K562 (cell line): ENCODE results near the gene NTRK2. TPM values are rescaled to one million over a fixed set of nuclear protein-coding genes. Genes with fewer than 3 reads are reported as not detected.

Source experiments
- ATAC-seq: fragments of 200-7000 bp; cut with Tn5 transposase; 3 replicates; pipeline ENCODE4 v1.9.1; 2020; ENCODE audit warnings: moderate library complexity
- BruUV-seq: library from RNA; stranded (reverse); fragments of 400-500 nt; replicated peaks from 2 replicates; lab custom pipeline; 2021; lab: Mats Ljungman, UMichigan
- CTCF ChIA-PET: fragments of 300-600 bp; formaldehyde crosslinking; extraction: SDS; loops from one replicate; lab custom pipeline; 2021; ENCODE audit warnings: low intra/inter-chr PET ratio; lab: Yijun Ruan, JAX
- POLR2A ChIA-PET: fragments of 300-600, 350-650 bp; sonication (Branson Sonifier 250); formaldehyde crosslinking; extraction: SDS; loops from one replicate; lab custom pipeline; 2021; ENCODE audit warnings: antibody characterized with exemption, inconsistent platforms; lab: Yijun Ruan, JAX
- DNase-seq, 4 experiments: peaks; one replicate each; pipeline versions ENCODE4 v3.0.0 to v3.0.0-alpha.2; 2011 to 2018; ENCODE audit warnings: low spot score in 3 of 4, mixed read lengths in 3 of 4; ENCODE audit errors: extremely low read depth in 1 of 4
- FAIRE-seq: peaks from 2 replicates; lab custom pipeline; 2011; peaks lifted over from hg19 to GRCh38; lab: Jason Lieb, UNC
- H2AFZ ChIP-seq: 2 replicates; pipeline ENCODE4 v1.6.0; 2011; ENCODE audit warnings: low read depth, low read length, control low read depth, inconsistent platforms
- H3K27ac ChIP-seq: fragments of 200-600 bp; 3 replicates; pipeline ENCODE4 v1.8.0; 2011; ENCODE audit warnings: low read depth, mild to moderate bottlenecking, control low read depth, inconsistent platforms, low read length, moderate library complexity, mixed read lengths; ENCODE audit errors: extremely low read depth
- H3K27me3 ChIP-seq, 2 experiments: fragments of 300-600 bp in 1 of 2; 2 replicates in 1 of 2; 3 replicates in 1 of 2; pipeline versions ENCODE4 v1.6.0 to v1.8.0; 2011; ENCODE audit warnings: inconsistent platforms in 2 of 2, low read length in 2 of 2, mild to moderate bottlenecking in 1 of 2, mixed read lengths in 1 of 2, moderate library complexity in 1 of 2; ENCODE audit not compliant: control insufficient read depth in 2 of 2, insufficient read depth in 2 of 2
- H3K36me3 ChIP-seq: fragments of 300-600 bp; 3 replicates; pipeline ENCODE4 v1.8.0; 2011; ENCODE audit warnings: mild to moderate bottlenecking, low read length, inconsistent platforms; ENCODE audit not compliant: control insufficient read depth, insufficient read depth
- H3K4me1 ChIP-seq, 2 experiments: fragments of 200-600 bp in 1 of 2; replicated peaks in 1 of 2; 2 replicates in 1 of 2; 3 replicates in 1 of 2; pipeline versions ENCODE4 v1.5.1 to v1.8.0; 2011; ENCODE audit warnings: inconsistent platforms in 2 of 2, low read length in 2 of 2, mild to moderate bottlenecking in 1 of 2, mixed read lengths in 1 of 2, moderate library complexity in 1 of 2; ENCODE audit not compliant: control insufficient read depth in 2 of 2, insufficient read depth in 2 of 2
- H3K4me2 ChIP-seq: 2 replicates; pipeline ENCODE4 v1.6.1; 2011; ENCODE audit warnings: low read length, control low read depth, inconsistent platforms, mixed read lengths; ENCODE audit not compliant: insufficient read depth
- H3K4me3 ChIP-seq: fragments of 200-600 bp; sonication (generic), shearing (Covaris generic); 2 replicates; pipeline ENCODE4 v1.5.1; 2016; ENCODE audit warnings: control low read depth, inconsistent platforms
- H3K79me2 ChIP-seq: fragments of 200-600 bp; 3 replicates; pipeline ENCODE4 v1.8.0; 2011; ENCODE audit warnings: low read length, inconsistent platforms; ENCODE audit not compliant: control insufficient read depth, insufficient read depth
- H3K9ac ChIP-seq, 2 experiments: 2 replicates each; pipeline versions ENCODE4 v1.6.0 to v1.6.1; 2011; ENCODE audit warnings: low read depth in 2 of 2, low read length in 2 of 2, control low read depth in 1 of 2, inconsistent platforms in 1 of 2, mild to moderate bottlenecking in 1 of 2, mixed read lengths in 1 of 2; ENCODE audit not compliant: insufficient read depth in 1 of 2
- H3K9me1 ChIP-seq: one replicate; pipeline ENCODE4 v1.6.0; 2011; ENCODE audit warnings: inconsistent platforms, mild to moderate bottlenecking, low read length, moderate library complexity; ENCODE audit not compliant: control insufficient read depth, insufficient read depth
- H3K9me3 ChIP-seq: replicated peaks from 2 replicates; pipeline ENCODE4 v1.5.1; 2011; ENCODE audit warnings: low read depth, low read length, inconsistent platforms; ENCODE audit not compliant: control insufficient read depth, insufficient read depth
- H4K20me1 ChIP-seq: replicated peaks from 2 replicates; pipeline ENCODE4 v1.6.1; 2011; ENCODE audit warnings: low read length, inconsistent platforms, mixed read lengths; ENCODE audit not compliant: control insufficient read depth, insufficient read depth
- WGBS: fragments of 100-300 bp; shearing (Covaris generic); methylation state at CpG from one replicate; pipeline ENCODE4 v1.1.6; 2016; ENCODE audit warnings: low coverage, mixed read lengths; ENCODE audit not compliant: insufficient coverage; ENCODE audit errors: missing lambda C conversion rate; 5-methylcytosine and 5-hydroxymethylcytosine counted together
- in situ Hi-C: fragments of 300-500 bp; cut with MboI; formaldehyde crosslinking; loops from 4 replicates; pipeline ENCODE4 v1.15.0; 2018; ENCODE audit warnings: inconsistent platforms, mixed read lengths
- intact Hi-C: fragments of 100-400 bp; cut with micrococcal nuclease; formaldehyde crosslinking; loops from 2 replicates; pipeline ENCODE4 v1.14.2; 2022
- polyA plus RNA-seq, 8 experiments: library from polyadenylated mRNA; depleted of rRNA in 4 of 8; stranded (reverse) in 5 of 8; unstranded in 3 of 8; fragments of >200 nt; fragmentation: Nextera tagmentation in 2 of 8; fragmentation: Illumina TruSeq in 1 of 8; extraction: Ambion mirVana in 2 of 8; extraction: Trizol in 1 of 8; gene quantifications; 2 replicates each; pipeline versions ENCODE4 v1.2.1 to v1.2.3, GENCODE V29; 2011 to 2014; ENCODE audit warnings: inconsistent platforms in 1 of 8, missing spikeins in 1 of 8
- total RNA-seq, 7 experiments: library from RNA; depleted of rRNA in 6 of 7; stranded (reverse); fragments of >200 nt in 6 of 7; fragmentation: Illumina TruSeq in 2 of 7; extraction: Trizol in 2 of 7; gene quantifications; 2 replicates each; pipeline versions ENCODE4 v1.2.1 to v1.2.3, GENCODE V29; 2011 to 2021; ENCODE audit warnings: low replicate concordance in 1 of 7
- TF ChIP-seq, protein P1 (sequence below), 2 experiments: fragments of 450-650 bp in 1 of 2; sonication (generic) in 1 of 2; formaldehyde crosslinking in 1 of 2; IDR thresholded peaks in 1 of 2; conservative IDR thresholded peaks in 1 of 2; 2 replicates each; pipeline versions ENCODE4 v1.6.1 to v1.8.1; 2016 to 2023; ENCODE audit warnings: mild to moderate bottlenecking in 2 of 2, moderate library complexity in 2 of 2, inconsistent platforms in 1 of 2, missing genetic modification reagents in 1 of 2
- TF ChIP-seq, protein P2 (sequence below): sonication (generic); formaldehyde crosslinking; IDR thresholded peaks from 2 replicates; pipeline ENCODE4 v1.8.1; 2022; ENCODE audit warnings: missing genetic modification reagents

Gene NTRK2
- total and polyA plus RNA-seq, 9 of the 15 experiments (the other 6 are each of a cell fraction or from before 2014, with no cell fraction given) = not detected

DNA sequence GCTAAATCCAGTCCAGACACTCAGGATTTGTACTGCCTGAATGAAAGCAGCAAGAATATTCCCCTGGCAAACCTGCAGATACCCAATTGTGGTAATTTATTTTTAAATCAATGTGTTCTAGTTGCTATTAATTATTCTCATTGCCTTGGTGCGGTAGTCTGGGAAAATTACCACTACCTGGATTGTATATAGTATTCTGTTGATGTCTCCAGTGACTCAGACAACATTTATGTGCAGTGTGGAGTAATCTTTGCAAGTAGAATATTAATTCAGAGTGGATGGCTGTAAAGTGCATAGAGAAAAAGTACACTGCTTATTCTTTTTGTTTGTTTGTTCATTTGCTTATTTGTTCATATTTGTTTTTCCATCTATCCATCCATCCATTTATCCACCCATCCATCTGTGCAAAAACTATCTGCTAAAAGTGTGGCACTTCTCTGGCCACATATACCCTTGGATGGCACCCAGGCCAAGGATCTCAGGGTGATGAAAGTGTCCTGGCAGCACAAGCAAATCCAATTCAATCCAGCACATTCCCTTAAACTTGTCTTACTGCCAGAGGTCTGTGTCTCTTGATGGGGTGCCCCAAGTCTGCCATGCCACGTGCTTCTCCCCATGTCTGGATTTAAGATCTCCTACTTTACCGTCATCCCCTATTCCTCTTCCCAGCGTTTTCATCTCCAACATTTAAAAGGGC lies 41.3 kb downstream of the NTRK2 start:
- ChIA-PET POLR2A (interaction anchor here (0.7 kb wide), 1 partner anchor 1204 kb away, joined by 3 read pairs; no protein-coding TSS in a partner anchor), CTCF (no interaction called here)
- TF ChIP-seq, protein P1, sequence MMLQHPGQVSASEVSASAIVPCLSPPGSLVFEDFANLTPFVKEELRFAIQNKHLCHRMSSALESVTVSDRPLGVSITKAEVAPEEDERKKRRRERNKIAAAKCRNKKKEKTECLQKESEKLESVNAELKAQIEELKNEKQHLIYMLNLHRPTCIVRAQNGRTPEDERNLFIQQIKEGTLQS (IDR thresholded peaks at IDR 0.05) = no peak
- TF ChIP-seq, protein P1 (CRISPR knock-in tag; conservative IDR thresholded peaks at IDR 0.05) = no peak
- TF ChIP-seq, protein P2, sequence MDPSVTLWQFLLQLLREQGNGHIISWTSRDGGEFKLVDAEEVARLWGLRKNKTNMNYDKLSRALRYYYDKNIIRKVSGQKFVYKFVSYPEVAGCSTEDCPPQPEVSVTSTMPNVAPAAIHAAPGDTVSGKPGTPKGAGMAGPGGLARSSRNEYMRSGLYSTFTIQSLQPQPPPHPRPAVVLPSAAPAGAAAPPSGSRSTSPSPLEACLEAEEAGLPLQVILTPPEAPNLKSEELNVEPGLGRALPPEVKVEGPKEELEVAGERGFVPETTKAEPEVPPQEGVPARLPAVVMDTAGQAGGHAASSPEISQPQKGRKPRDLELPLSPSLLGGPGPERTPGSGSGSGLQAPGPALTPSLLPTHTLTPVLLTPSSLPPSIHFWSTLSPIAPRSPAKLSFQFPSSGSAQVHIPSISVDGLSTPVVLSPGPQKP (CRISPR knock-in tag) = no peak
- no peak for FAIRE-seq
- Histone ChIP-seq H3K27me3 (no peaks in the 10 kb centered on the region), H3K4me3 (no peak overlapping the region), H3K27ac (no peak overlapping the region), H3K4me2 (no peak overlapping the region), H3K9me3 (no peaks in the 10 kb centered on the region), H3K4me1 (no peaks in the 10 kb centered on the region), H3K36me3 (no peaks in the 10 kb centered on the region), H4K20me1 (no peaks in the 10 kb centered on the region), H3K9ac (no peak overlapping the region), H3K9me1 (no peaks in the 10 kb centered on the region), H2AFZ (no peak overlapping the region), H3K79me2 (no peaks in the 10 kb centered on the region)
- in situ Hi-C loops = no loop called here
- intact Hi-C loops = no loop called here
- DNase-seq = no peak
- WGBS = 0% methylated on average over 4 of the region's 4 CpGs
- no TSS peak for BruUV-seq
- ATAC-seq = no peak
